Muscle of leg (tissue), 16 donors: Measurements from ENCODE around the gene AIDA. TPM values are rescaled to one million over a fixed set of nuclear protein-coding genes. Genes with fewer than 3 reads are reported as not detected.
A peak's percentile ranks its signal among the peaks of the same experiment; 100 is the strongest.

Source experiments
- DNase-seq: peaks from one replicate; pipeline ENCODE4 v3.0.0; 2013
- H3K27ac ChIP-seq: one replicate; pipeline ENCODE4 v1.5.1; 2013; ENCODE audit warnings: mild to moderate bottlenecking, low read length, control low read depth
- H3K27me3 ChIP-seq: one replicate; pipeline ENCODE4 v1.6.1; 2013; ENCODE audit warnings: low read length; ENCODE audit not compliant: control insufficient read depth, insufficient read depth
- H3K36me3 ChIP-seq: one replicate; pipeline ENCODE4 v1.6.1; 2013; ENCODE audit warnings: low read length; ENCODE audit not compliant: control insufficient read depth, insufficient read depth
- H3K4me1 ChIP-seq: one replicate; pipeline ENCODE4 v1.6.1; 2013; ENCODE audit warnings: low read length; ENCODE audit not compliant: control insufficient read depth, insufficient read depth
- H3K4me3 ChIP-seq: one replicate; pipeline ENCODE4 v1.5.1; 2013; ENCODE audit warnings: low read length, control low read depth
- H3K9me3 ChIP-seq: replicated peaks from 2 replicates; pipeline ENCODE4 v1.6.1; 2013; ENCODE audit warnings: low read depth, low read length; ENCODE audit not compliant: control insufficient read depth
- WGBS: methylation state at CpG from one replicate; pipeline ENCODE4 v1.1.5; 2013; ENCODE audit warnings: missing lambda C conversion rate; ENCODE audit not compliant: insufficient coverage; 5-methylcytosine and 5-hydroxymethylcytosine counted together
- long read RNA-seq, 11 donors: transcript quantifications; one replicate each; lab custom pipeline, GENCODE V29; 2026
- polyA plus RNA-seq, 8 donors: library from polyadenylated mRNA; unstranded; fragments of 120-200 nt; gene quantifications; one replicate each; pipeline versions ENCODE4 v1.2.1 to v1.2.3, GENCODE V29; 2013; ENCODE audit warnings: inconsistent platforms in 1 of 8, low replicate concordance in 1 of 8; ENCODE audit not compliant: insufficient read length in 8 of 8, insufficient read depth in 1 of 8
- total RNA-seq: library from RNA; stranded (reverse); fragments of 120-200 nt; gene quantifications from one replicate; pipeline ENCODE4 v1.2.4, GENCODE V29; 2013

AIDA gene, protein sequence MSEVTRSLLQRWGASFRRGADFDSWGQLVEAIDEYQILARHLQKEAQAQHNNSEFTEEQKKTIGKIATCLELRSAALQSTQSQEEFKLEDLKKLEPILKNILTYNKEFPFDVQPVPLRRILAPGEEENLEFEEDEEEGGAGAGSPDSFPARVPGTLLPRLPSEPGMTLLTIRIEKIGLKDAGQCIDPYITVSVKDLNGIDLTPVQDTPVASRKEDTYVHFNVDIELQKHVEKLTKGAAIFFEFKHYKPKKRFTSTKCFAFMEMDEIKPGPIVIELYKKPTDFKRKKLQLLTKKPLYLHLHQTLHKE
- total RNA-seq (29.7 TPM), polyA plus RNA-seq (10 to 100 TPM; 40.9 to 81.0 (median 54.1) TPM)
- long read RNA-seq, donor 1, transcript AIDA-201 (10 exons, 3,008 nt), result major isoform, 5 of 14 reads
- long read RNA-seq, donor 1, partial matches to known transcripts, result 9 of 14 reads
- long read RNA-seq, donor 1, other reads (novel, unspliced or antisense), result 0 of 14 reads
- long read RNA-seq, donor 2, partial matches to known transcripts, result 0 of 2 reads
- long read RNA-seq, donor 2, other reads (novel, unspliced or antisense), result 0 of 2 reads
- long read RNA-seq, donor 3, transcript AIDA-201 (10 exons, 3,008 nt), result major isoform, 18 of 18 reads
- long read RNA-seq, donor 3, partial matches to known transcripts, result 0 of 18 reads
- long read RNA-seq, donor 3, other reads (novel, unspliced or antisense), result 0 of 18 reads
- long read RNA-seq, donor 4, transcript AIDA-201 (10 exons, 3,008 nt), result major isoform, 8 of 8 reads
- long read RNA-seq, donor 4, partial matches to known transcripts, result 0 of 8 reads
- long read RNA-seq, donor 4, other reads (novel, unspliced or antisense), result 0 of 8 reads
- long read RNA-seq, donor 5, transcript AIDA-201 (10 exons, 3,008 nt), result major isoform, 20 of 53 reads
- long read RNA-seq, donor 5, partial matches to known transcripts, result 33 of 53 reads
- long read RNA-seq, donor 5, other reads (novel, unspliced or antisense), result 0 of 53 reads
- long read RNA-seq, donor 6, transcript AIDA-201 (10 exons, 3,008 nt), result major isoform, 11 of 18 reads
- long read RNA-seq, donor 6, partial matches to known transcripts, result 7 of 18 reads
- long read RNA-seq, donor 6, other reads (novel, unspliced or antisense), result 0 of 18 reads
- long read RNA-seq, donor 7, transcript AIDA-201 (10 exons, 3,008 nt), result major isoform, 11 of 26 reads
- long read RNA-seq, donor 7, partial matches to known transcripts, result 15 of 26 reads
- long read RNA-seq, donor 7, other reads (novel, unspliced or antisense), result 0 of 26 reads
- long read RNA-seq, donor 8, transcript AIDA-201 (10 exons, 3,008 nt), result major isoform, 8 of 8 reads
- long read RNA-seq, donor 8, partial matches to known transcripts, result 0 of 8 reads
- long read RNA-seq, donor 8, other reads (novel, unspliced or antisense), result 0 of 8 reads
- long read RNA-seq, donor 9, transcript AIDA-201 (10 exons, 3,008 nt), result major isoform, 5 of 23 reads
- long read RNA-seq, donor 9, partial matches to known transcripts, result 18 of 23 reads
- long read RNA-seq, donor 9, other reads (novel, unspliced or antisense), result 0 of 23 reads
- long read RNA-seq, donor 10, transcript AIDA-201 (10 exons, 3,008 nt), result major isoform, 16 of 22 reads
- long read RNA-seq, donor 10, partial matches to known transcripts, result 6 of 22 reads
- long read RNA-seq, donor 10, other reads (novel, unspliced or antisense), result 0 of 22 reads
- long read RNA-seq, donor 11, partial matches to known transcripts, result 5 of 13 reads
- long read RNA-seq, donor 11, other reads (novel, unspliced or antisense), result 5 of 13 reads

DNA sequence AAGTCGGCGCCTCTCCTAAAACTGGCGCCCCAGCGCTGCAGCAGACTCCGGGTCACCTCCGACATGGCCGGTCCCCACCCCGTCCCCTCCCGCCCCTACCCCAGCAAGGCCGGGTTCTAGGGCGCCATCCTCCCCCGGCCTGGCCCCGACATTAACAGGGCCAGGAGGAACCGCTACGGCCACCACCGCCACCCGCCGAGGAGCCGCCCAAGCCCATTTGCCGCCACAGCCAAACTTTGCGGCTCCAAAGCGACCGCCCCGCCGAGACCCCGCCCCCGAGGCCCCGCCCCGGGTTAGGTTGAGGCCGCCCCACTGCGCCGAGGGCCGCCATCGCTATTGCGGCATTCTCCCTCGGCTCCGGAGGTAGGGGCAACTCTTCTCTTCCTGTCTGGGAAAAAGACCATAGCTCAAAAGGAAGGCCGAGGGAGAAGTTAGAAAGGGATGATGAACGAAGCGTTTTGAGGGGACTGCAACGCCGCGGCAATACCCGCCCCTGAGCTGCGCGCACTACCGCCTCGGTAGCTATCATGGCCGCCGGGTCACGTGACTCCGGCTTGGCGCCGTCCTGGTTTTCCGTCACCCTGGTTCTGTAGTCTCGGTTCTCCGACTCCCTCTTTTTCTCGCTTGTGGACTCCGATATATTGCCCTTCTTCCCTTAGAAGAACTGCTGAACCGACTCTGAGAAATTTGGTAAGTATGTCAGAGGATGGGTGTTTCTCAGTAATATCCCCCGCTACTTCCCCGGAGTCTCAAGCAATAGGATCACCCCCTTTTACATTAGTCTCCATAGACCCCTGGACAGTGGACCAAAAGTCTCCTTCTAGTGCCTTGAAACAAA is at the start of gene AIDA, which contains the start of gene BROX:
Gene AIDA, minus strand, starts transcription at position 239 of the 838 bp plus-strand sequence. Its CDS starts 174 bp downstream, at position 65.
Gene BROX, plus strand, starts transcription at position 312 of the 838 bp plus-strand sequence. CDS start 3,136 bp downstream, outside the sequence.
- Histone ChIP-seq H3K36me3 (peaks cover 4% of the 10 kb centered on the region), H3K27me3 (no peaks in the 10 kb centered on the region), H3K4me1 (peaks cover 6% of the 10 kb centered on the region), H3K4me3 (peak within 1 kb of the TSS; percentile 90), H3K27ac (peak within 1 kb of the TSS; percentile 100), H3K9me3 (no peaks in the 10 kb centered on the region)
- WGBS, result under 1% methylated on average over 45 of the region's 62 CpGs
- DNase-seq, result peak; percentile 96

DNA sequence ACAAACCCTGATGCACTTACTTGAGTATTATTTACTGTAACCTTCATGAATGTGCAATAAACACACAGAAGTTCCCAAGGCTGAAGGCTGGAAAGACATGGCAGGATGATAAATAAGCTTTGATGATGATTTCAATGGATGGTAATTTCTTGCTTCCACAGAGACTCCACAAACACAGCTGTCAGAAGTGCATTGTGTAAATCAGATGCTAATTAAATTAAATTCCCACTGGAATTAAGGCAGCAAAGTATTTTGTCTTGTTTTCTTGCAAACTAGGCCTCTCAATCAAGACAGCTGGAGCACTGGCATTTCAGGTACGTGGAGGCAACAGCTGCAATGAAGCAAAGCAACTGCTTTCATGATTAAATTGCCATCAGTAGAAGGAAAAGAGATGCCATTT is 48.8 kb upstream of the AIDA start:
- H3K4me3 ChIP-seq, result no peak overlapping the region
- H3K36me3 ChIP-seq, result no peaks in the 10 kb centered on the region
- H3K9me3 ChIP-seq, result no peaks in the 10 kb centered on the region
- H3K27ac ChIP-seq, result no peak overlapping the region
- peaks cover 8% of the 10 kb centered on the region for H3K4me1 ChIP-seq
- peak; percentile 44 for DNase-seq
- WGBS, result no CpG with 5 or more reads among the region's 1 CpG
- H3K27me3 ChIP-seq, result no peaks in the 10 kb centered on the region

DNA sequence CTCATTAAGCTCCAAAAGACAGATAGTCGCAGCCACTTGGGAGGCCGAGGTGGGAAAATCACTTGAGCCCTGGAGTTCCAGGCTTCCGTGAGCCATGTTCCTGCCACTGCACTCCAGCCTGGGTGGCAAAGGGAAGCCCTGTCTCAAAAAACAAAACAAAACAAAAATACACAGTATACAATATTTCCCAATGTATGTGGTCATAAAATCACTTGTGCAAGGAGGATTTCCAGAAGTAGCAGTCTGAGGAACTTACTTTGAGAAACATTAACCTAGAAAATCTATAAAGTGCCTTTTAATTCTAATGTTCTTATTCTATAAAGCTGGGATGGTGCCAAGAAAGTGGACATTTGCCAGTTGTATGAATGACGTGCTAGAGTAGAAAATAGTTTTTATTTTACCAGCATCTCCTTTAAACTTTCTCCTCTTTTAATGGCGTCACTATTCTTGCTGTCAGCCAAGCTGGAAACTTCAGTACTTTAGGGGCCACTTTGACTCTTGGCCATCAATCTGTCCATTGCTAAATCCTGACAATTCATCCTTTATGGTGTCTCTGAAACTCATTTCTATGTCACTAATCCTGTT is 47.3 kb upstream of the AIDA start:
- Histone ChIP-seq H3K4me1 (peaks cover 10% of the 10 kb centered on the region), H3K36me3 (no peaks in the 10 kb centered on the region), H3K27me3 (no peaks in the 10 kb centered on the region), H3K27ac (no peak overlapping the region), H3K9me3 (no peaks in the 10 kb centered on the region), H3K4me3 (no peak overlapping the region)
- DNase-seq, result peak; percentile 22
- WGBS, result 60% methylated on average over 1 of the region's 5 CpGs

DNA sequence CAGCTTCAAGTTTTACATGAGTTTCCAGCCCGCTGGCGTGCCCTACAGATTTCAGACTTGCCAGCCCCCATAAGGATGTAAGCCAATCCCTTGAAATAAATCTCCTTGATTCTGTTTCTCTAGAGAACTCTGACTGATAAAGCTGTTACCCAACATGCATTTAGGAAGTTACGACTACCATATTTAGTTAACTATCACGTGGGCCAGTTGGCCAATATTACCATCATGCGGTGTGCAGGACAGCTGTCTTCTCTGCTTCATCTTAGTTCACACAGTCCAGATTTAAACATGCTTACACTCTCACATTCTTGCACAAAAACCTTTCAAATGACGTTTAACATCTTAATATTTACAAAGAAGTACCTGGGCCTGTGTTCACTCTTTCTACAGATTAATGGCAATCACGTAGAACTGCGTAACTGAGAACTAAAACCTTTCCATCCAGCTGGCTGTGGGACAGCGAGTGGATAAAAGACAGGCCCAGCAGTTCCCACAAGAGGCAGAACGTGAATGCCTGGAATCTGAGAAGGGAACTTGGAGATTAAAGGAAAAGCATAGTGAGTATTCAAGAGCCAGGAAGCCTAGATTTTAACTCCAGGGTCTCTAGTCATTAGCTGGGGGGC is 45.5 kb upstream of the AIDA start:
- WGBS, result 30% methylated on average over 10 of the region's 10 CpGs
- Histone ChIP-seq H3K27ac (peak overlapping the region; percentile 62), H3K4me3 (no peak overlapping the region), H3K27me3 (no peaks in the 10 kb centered on the region), H3K36me3 (no peaks in the 10 kb centered on the region), H3K9me3 (no peaks in the 10 kb centered on the region), H3K4me1 (peaks cover 12% of the 10 kb centered on the region)
- DNase-seq, result peak; percentile 84

DNA sequence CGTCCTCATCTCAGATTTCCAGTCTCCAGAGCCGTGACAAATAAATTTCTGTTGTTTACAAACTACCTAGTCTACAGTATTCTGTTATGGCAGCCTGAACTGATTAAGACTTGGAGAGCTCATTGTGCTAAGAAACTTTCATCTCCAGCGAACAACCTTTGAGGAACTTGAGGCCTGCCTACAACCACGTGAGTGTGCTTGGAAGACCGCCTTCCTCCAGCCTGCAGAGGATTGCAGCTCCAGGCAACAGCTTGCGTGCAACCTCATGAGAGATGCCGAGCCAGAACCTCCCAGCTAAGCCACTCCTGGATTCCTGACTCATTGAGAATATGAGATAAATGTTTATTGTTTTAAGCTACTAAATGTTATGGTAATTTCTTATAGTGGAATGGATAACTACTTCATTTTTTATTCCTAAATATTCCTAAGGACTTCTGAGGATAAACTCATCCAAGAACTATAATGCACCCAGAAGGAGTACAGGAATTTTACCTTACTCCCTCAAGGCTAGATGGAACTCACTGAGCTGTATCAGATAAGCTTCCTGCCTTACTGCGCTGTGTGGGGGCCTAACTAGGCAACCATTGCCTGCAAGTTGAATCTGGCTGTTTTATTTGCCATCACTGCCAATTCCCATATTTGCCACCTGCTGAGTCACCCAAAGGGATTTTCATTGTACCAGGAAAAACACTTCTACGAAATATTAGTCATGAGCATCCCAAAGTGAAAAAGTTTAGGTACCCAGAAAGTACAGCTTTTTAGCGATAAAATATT is 42.3 kb upstream of the AIDA start:
- Histone ChIP-seq H3K27ac (peak overlapping the region; percentile 9), H3K4me1 (peaks cover 12% of the 10 kb centered on the region), H3K9me3 (no peaks in the 10 kb centered on the region), H3K27me3 (no peaks in the 10 kb centered on the region), H3K4me3 (no peak overlapping the region), H3K36me3 (no peaks in the 10 kb centered on the region)
- DNase-seq, result peak; percentile 94
- 43% methylated on average over 5 of the region's 10 CpGs for WGBS

DNA sequence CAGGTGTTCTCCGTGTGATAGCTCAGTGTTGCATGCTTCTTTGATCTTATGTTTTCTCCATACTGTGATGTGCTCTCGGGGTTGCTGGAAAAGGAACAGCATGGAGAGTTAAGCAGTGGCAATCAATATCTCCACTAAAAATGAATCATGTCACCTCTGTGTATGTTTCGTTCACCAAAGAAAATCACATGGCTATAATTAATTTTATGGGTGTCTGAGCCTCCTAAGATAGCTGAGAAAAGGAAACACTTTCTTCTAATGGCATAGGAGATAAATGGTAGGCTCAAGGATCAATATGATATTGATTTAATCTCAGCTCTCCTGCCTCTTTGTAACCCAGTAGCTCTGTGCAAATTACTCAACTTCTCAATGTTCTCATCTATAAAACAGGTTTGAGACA is 39.0 kb upstream of the AIDA start:
- no peak for DNase-seq
- H3K9me3 ChIP-seq, result no peaks in the 10 kb centered on the region
- no peak overlapping the region for H3K4me3 ChIP-seq
- H3K4me1 ChIP-seq, result peaks cover 4% of the 10 kb centered on the region
- no peak overlapping the region for H3K27ac ChIP-seq
- no peaks in the 10 kb centered on the region for H3K36me3 ChIP-seq
- no CpG with 5 or more reads among the region's 3 CpGs for WGBS
- H3K27me3 ChIP-seq, result no peaks in the 10 kb centered on the region

DNA sequence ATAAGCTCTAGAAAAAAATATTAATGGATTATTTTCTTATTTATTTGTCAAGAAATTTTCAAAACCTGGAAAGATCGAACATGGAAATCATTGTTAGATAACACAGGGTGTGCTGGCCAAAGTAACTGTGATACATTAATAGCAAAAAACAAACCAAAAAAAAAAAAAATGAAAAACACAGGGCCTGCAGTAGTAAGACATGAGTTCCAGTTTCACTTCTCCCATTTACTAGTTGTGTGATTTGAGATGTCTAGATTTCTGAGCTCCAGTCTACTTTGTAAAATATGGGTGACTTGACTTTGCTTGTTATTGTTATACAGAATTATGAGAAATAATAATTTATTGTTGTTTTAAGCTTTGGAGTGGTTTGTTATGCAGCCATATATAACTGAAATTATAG is 38.4 kb upstream of the AIDA start:
- Histone ChIP-seq H3K27me3 (no peaks in the 10 kb centered on the region), H3K27ac (no peak overlapping the region), H3K36me3 (no peaks in the 10 kb centered on the region), H3K4me3 (no peak overlapping the region), H3K9me3 (no peaks in the 10 kb centered on the region), H3K4me1 (peaks cover 4% of the 10 kb centered on the region)
- peak; percentile 23 for DNase-seq
- WGBS, result no CpG with 5 or more reads among the region's 1 CpG

DNA sequence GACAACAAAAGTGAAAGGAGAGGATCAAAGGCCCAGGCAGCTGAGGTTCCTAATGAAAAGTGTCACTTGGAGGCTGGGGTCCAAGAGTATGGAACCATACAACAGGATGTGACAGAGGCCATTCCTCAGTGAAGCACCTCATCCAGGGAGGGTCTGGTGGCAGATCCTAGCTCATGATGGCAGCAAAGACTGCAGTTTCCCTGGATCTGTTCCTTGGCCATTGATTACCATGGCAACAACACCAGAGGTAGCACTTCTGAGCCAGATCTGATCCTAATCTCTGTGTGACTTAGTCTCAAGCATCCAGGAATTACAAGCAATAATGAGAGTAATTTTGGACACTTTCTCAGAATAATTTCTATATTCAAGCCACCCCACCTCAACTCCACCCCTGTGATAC is 37.6 kb upstream of the AIDA start:
- Histone ChIP-seq H3K27me3 (no peaks in the 10 kb centered on the region), H3K27ac (no peak overlapping the region), H3K4me3 (no peak overlapping the region), H3K4me1 (peaks cover 4% of the 10 kb centered on the region), H3K9me3 (no peaks in the 10 kb centered on the region), H3K36me3 (no peaks in the 10 kb centered on the region)
- no peak for DNase-seq
